AG04449 (cell line): ENCODE results near the gene GCNT1.

Experiments used
- CTCF ChIA-PET: fragments of 350-600 bp; formaldehyde crosslinking; extraction: SDS; loops from one replicate; lab custom pipeline; 2021; ENCODE audit warnings: antibody characterized with exemption; lab: Yijun Ruan, JAX
- POLR2A ChIA-PET: fragments of 400-600, 350-600 bp; formaldehyde crosslinking; extraction: SDS; loops from one replicate; lab custom pipeline; 2020; ENCODE audit warnings: antibody characterized with exemption, inconsistent platforms; lab: Yijun Ruan, JAX
- DNase-seq: peaks from one replicate; pipeline ENCODE4 v3.0.0-alpha.2; 2010; ENCODE audit warnings: low read depth, low spot score
- H3K4me3 ChIP-seq: 2 replicates; pipeline ENCODE4 v1.5.1; 2011; ENCODE audit warnings: low read depth, mild to moderate bottlenecking, control low read depth, low read length
- TF ChIP-seq, protein P1 (sequence below): IDR thresholded peaks from one replicate; pipeline ENCODE4 v1.5.1; 2011; ENCODE audit warnings: mild to moderate bottlenecking, moderate library complexity, low read length, control low read depth, inconsistent platforms; ENCODE audit not compliant: insufficient read depth; ENCODE audit errors: missing control alignments

The GCNT1 gene

DNA sequence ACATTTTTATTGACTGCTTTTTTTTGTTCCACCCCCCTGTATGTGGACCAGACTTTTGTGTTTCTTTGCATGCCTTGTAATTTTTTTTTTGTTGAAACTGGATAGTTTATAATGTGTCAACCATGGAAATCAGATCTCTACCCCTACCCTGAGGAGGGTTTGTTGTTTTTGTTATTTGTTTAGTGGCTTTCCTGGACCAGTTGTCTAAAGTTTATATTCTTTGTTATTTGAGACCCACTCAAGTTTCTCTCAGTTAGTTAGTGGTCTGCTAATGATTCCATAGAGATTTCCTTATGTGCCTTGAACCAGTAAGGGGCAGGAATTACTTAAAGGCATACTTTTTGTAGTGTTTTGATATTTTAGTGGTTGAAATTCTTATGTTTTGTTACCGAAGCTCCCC lies 41.1 kb downstream of the GCNT1 start:
- CTCF ChIA-PET = interaction anchor here (0.7 to 1.1 kb wide), 2 partner anchors 150 to 159 kb away, joined by 3 read pairs; no protein-coding TSS in a partner anchor
- POLR2A ChIA-PET = no interaction called here
- H3K4me3 ChIP-seq = no peak overlapping the region
- TF ChIP-seq, protein P1, sequence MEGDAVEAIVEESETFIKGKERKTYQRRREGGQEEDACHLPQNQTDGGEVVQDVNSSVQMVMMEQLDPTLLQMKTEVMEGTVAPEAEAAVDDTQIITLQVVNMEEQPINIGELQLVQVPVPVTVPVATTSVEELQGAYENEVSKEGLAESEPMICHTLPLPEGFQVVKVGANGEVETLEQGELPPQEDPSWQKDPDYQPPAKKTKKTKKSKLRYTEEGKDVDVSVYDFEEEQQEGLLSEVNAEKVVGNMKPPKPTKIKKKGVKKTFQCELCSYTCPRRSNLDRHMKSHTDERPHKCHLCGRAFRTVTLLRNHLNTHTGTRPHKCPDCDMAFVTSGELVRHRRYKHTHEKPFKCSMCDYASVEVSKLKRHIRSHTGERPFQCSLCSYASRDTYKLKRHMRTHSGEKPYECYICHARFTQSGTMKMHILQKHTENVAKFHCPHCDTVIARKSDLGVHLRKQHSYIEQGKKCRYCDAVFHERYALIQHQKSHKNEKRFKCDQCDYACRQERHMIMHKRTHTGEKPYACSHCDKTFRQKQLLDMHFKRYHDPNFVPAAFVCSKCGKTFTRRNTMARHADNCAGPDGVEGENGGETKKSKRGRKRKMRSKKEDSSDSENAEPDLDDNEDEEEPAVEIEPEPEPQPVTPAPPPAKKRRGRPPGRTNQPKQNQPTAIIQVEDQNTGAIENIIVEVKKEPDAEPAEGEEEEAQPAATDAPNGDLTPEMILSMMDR = no peak
- DNase-seq = no peak

DNA sequence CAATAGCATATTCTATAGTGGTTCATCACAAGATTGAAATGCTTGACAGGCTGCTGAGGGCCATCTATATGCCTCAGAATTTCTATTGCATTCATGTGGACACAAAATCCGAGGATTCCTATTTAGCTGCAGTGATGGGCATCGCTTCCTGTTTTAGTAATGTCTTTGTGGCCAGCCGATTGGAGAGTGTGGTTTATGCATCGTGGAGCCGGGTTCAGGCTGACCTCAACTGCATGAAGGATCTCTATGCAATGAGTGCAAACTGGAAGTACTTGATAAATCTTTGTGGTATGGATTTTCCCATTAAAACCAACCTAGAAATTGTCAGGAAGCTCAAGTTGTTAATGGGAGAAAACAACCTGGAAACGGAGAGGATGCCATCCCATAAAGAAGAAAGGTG lies 43.8 kb downstream of the GCNT1 start:
- ChIA-PET CTCF (interaction anchor here (1.3 kb wide), 1 partner anchor 55 kb away, joined by 3 read pairs; no protein-coding TSS in a partner anchor), POLR2A (no interaction called here)
- TF ChIP-seq, protein P1 = no peak
- no peak overlapping the region for H3K4me3 ChIP-seq
- no peak for DNase-seq

DNA sequence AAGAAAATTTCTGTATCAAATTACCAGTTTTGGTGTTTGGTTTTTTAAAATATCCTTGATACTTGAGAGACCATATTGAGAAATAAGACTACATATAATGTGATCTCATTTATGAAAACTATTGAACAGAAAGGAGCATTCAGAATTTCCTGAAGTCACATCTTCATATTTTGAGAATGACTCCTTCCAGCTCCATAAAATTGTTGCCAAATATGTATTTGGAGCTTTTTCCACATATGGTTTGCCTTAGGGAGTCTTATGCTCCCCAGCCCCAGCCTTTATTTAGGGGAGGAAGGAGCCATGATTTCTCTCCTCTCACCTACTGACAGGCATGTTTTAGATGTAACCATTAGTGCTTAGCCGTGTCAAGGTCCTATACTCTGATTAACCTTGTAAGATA lies 51.1 kb downstream of the GCNT1 start:
- TF ChIP-seq, protein P1 = no peak
- ChIA-PET POLR2A (no interaction called here), CTCF (no interaction called here)
- H3K4me3 ChIP-seq = no peak overlapping the region
- DNase-seq = peak; percentile 33

DNA sequence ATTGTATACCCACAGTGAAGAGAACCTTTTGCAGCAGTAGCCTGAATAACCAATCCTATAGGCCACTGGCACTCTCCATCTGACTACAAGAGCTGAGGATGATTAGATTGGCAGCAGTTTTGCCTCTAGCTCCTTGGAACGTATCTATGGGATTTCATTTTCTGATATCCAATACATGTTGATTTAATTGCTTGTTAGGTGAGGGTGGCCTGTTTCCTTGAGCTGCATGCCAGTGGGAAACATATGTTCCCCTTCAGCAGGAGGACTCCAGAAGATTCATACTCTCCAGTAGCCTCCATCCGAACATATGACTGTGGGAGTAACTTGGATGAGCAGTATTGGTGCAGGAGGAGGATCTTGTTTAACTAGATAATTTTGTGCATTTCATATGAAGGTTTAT lies 51.5 kb downstream of the GCNT1 start:
- DNase-seq = no peak
- TF ChIP-seq, protein P1 = no peak
- CTCF ChIA-PET = no interaction called here
- POLR2A ChIA-PET = no interaction called here
- no peak overlapping the region for H3K4me3 ChIP-seq

DNA sequence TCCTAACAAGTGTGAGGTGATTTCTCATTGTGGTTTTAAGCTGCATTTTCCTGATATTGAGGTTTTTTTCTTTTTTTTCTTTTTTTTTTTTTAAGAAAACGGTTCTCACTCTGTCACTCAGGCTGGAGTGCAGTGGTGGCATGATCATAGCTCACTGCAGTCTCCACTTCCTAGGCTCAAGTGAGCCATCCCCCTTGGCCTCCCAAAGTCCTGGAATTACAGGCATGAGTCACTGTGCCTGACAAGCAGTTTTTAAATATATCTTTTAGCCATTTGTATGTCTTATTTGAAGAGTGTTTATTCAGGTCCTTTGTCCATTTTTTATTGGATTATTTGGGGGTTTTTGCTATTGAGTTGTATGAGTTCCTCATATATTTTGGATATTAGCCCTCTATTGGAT lies 53.8 kb downstream of the GCNT1 start:
- POLR2A ChIA-PET = no interaction called here
- no peak for DNase-seq
- TF ChIP-seq, protein P1 = no peak
- H3K4me3 ChIP-seq = no peak overlapping the region
- CTCF ChIA-PET = no interaction called here

DNA sequence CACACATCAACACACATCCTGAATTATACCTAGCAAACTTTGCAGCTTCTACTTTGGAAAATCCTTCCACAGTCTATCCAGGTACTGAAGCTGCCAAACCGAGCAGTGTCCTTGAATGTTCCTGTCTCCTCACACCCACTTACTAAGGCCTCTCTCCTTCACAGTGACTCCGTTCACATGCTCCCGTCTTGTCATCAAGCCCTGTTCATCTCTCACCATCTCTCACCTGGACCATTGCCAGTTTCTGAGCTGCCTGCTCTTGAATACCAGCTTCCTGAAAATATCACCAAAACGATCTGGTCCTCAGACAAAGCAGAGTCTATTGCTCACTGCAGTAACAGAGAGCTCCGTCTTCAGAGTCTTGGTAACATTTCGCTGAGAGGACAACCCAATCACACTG lies 57.4 kb downstream of the GCNT1 start:
- TF ChIP-seq, protein P1 = no peak
- H3K4me3 ChIP-seq = no peak overlapping the region
- CTCF ChIA-PET = interaction anchor here (1.0 kb wide), 1 partner anchor 17 kb away, joined by 4 read pairs; no protein-coding TSS in a partner anchor
- POLR2A ChIA-PET = no interaction called here
- DNase-seq = no peak
